Keratinocyte (primary cell): ENCODE measurements around the gene SLC17A9. TPM values are rescaled to one million over a fixed set of nuclear protein-coding genes. Genes with fewer than 3 reads are reported as not detected.

Source experiments
- DNase-seq: peaks from one replicate; pipeline ENCODE4 v3.0.0-alpha.2; 2011; ENCODE audit warnings: low read depth, missing footprints, low spot score
- FAIRE-seq: peaks from 2 replicates; lab custom pipeline; 2011; peaks lifted over from hg19 to GRCh38; lab: Jason Lieb, UNC
- H2AFZ ChIP-seq: 2 replicates; pipeline ENCODE4 v1.6.0; 2012; ENCODE audit warnings: low read length, control low read depth, inconsistent platforms; ENCODE audit not compliant: control insufficient read depth
- H3K27ac ChIP-seq: 2 replicates; pipeline ENCODE4 v1.5.1; 2011; ENCODE audit warnings: low read length; ENCODE audit not compliant: control insufficient read depth, insufficient read depth
- H3K27me3 ChIP-seq: 3 replicates; pipeline ENCODE4 v1.6.0; 2011; ENCODE audit warnings: low read length; ENCODE audit not compliant: control insufficient read depth, insufficient read depth; ENCODE audit errors: extremely low read depth
- H3K36me3 ChIP-seq, 2 experiments: 2 replicates in 1 of 2; 3 replicates in 1 of 2; pipeline ENCODE4 v1.5.1; 2011; ENCODE audit warnings: low read length in 2 of 2, mild to moderate bottlenecking in 1 of 2; ENCODE audit not compliant: control insufficient read depth in 2 of 2, insufficient read depth in 2 of 2; ENCODE audit errors: extremely low read depth in 1 of 2
- H3K4me1 ChIP-seq: 3 replicates; pipeline ENCODE4 v1.5.1; 2011; ENCODE audit warnings: low read length; ENCODE audit not compliant: control insufficient read depth, insufficient read depth; ENCODE audit errors: extremely low read depth
- H3K4me2 ChIP-seq: 3 replicates; pipeline ENCODE4 v1.6.0; 2011; ENCODE audit warnings: low read depth, low read length; ENCODE audit not compliant: control insufficient read depth, insufficient read depth; ENCODE audit errors: extremely low read depth
- H3K4me3 ChIP-seq, 3 experiments: fragments of 200-600 bp in 1 of 3; sonication (generic) in 1 of 3; 2 replicates in 2 of 3; 3 replicates in 1 of 3; pipeline ENCODE4 v1.5.1; 2011 to 2016; ENCODE audit warnings: low read length in 3 of 3, mild to moderate bottlenecking in 3 of 3, control low read depth in 2 of 3, inconsistent platforms in 1 of 3, low read depth in 1 of 3, mixed read lengths in 1 of 3, mixed run types in 1 of 3, moderate library complexity in 1 of 3; ENCODE audit not compliant: control insufficient read depth in 2 of 3, insufficient read depth in 2 of 3; ENCODE audit errors: extremely low read depth in 1 of 3
- H3K79me2 ChIP-seq: 2 replicates; pipeline ENCODE4 v1.6.0; 2012; ENCODE audit warnings: low read length; ENCODE audit not compliant: control insufficient read depth, insufficient read depth
- H3K9ac ChIP-seq: 3 replicates; pipeline ENCODE4 v1.6.0; 2011; ENCODE audit warnings: low read length; ENCODE audit not compliant: control insufficient read depth, insufficient read depth; ENCODE audit errors: extremely low read depth
- H3K9me1 ChIP-seq: 3 replicates; pipeline ENCODE4 v1.6.0; 2011; ENCODE audit warnings: low read length; ENCODE audit not compliant: control insufficient read depth, insufficient read depth; ENCODE audit errors: extremely low read depth
- H3K9me3 ChIP-seq: 2 replicates; pipeline ENCODE4 v1.5.1; 2012; ENCODE audit warnings: low read depth, low read length; ENCODE audit not compliant: control insufficient read depth
- H4K20me1 ChIP-seq: 3 replicates; pipeline ENCODE4 v1.6.0; 2011; ENCODE audit warnings: low read length; ENCODE audit not compliant: control insufficient read depth, insufficient read depth; ENCODE audit errors: extremely low read depth
- EZH2 ChIP-seq: IDR thresholded peaks from one replicate; pipeline ENCODE4 v1.6.1; 2012; ENCODE audit warnings: inconsistent platforms, mild to moderate bottlenecking, low read length, moderate library complexity
- dilution Hi-C: fragments of 300-500 bp; cut with MboI; formaldehyde crosslinking; loops from one replicate; pipeline ENCODE4 v1.7.0; 2020; ENCODE audit warnings: low sequenced_read_pairs; ENCODE audit not compliant: extremely low pct_ligation_motif_present
- polyA plus RNA-seq, 5 experiments: library from polyadenylated mRNA; depleted of rRNA in 3 of 5; stranded (reverse) in 3 of 5; stranded (forward) in 1 of 5; unstranded in 1 of 5; fragments of >200 nt; gene quantifications; 1 replicate in 1 of 5; 2 replicates in 3 of 5; 3 replicates in 1 of 5; pipeline versions ENCODE4 v1.2.1 to v1.2.3, GENCODE V29; 2011 to 2012; ENCODE audit warnings: missing spikeins in 2 of 5, low read depth in 1 of 5, low replicate concordance in 1 of 5
- TF ChIP-seq, protein P1 (sequence below), 3 experiments: IDR thresholded peaks in 1 of 3; conservative IDR thresholded peaks in 1 of 3; optimal IDR thresholded peaks in 1 of 3; 2 replicates in 2 of 3; 3 replicates in 1 of 3; pipeline versions ENCODE3 to v1.5.1; 2011; ENCODE audit warnings: low read length in 3 of 3, mild to moderate bottlenecking in 3 of 3, moderate library complexity in 2 of 3, control low read depth in 1 of 3, inconsistent platforms in 1 of 3; ENCODE audit not compliant: insufficient read depth in 2 of 3; ENCODE audit errors: extremely low read depth in 1 of 3

SLC17A9 gene
- polyA plus RNA-seq, 1 donor (not counting 4 experiments of a cell fraction or from before 2014, with no cell fraction given), result not detected

GRCh38 chr20:62986257-62986800, 33.8 kb downstream of the SLC17A9 start:
- no peak overlapping the region for H3K9ac ChIP-seq
- no peaks in the 10 kb centered on the region for H4K20me1 ChIP-seq
- no peaks in the 10 kb centered on the region for H3K79me2 ChIP-seq
- H2AFZ ChIP-seq, result no peak overlapping the region
- no peaks in the 10 kb centered on the region for H3K36me3 ChIP-seq
- TF ChIP-seq, protein P1, sequence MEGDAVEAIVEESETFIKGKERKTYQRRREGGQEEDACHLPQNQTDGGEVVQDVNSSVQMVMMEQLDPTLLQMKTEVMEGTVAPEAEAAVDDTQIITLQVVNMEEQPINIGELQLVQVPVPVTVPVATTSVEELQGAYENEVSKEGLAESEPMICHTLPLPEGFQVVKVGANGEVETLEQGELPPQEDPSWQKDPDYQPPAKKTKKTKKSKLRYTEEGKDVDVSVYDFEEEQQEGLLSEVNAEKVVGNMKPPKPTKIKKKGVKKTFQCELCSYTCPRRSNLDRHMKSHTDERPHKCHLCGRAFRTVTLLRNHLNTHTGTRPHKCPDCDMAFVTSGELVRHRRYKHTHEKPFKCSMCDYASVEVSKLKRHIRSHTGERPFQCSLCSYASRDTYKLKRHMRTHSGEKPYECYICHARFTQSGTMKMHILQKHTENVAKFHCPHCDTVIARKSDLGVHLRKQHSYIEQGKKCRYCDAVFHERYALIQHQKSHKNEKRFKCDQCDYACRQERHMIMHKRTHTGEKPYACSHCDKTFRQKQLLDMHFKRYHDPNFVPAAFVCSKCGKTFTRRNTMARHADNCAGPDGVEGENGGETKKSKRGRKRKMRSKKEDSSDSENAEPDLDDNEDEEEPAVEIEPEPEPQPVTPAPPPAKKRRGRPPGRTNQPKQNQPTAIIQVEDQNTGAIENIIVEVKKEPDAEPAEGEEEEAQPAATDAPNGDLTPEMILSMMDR (optimal IDR thresholded peaks at IDR 0.05 in 1 of 3, IDR thresholded peaks at IDR 0.05 in 1 of 3, conservative IDR thresholded peaks at IDR 0.05 in 1 of 3; ENCODE audit: extremely low read depth in 1 of 3, insufficient read depth in 2 of 3, low read length in 3 of 3), result no peak
- no peak for TF ChIP-seq EZH2
- peaks cover 40% of the 10 kb centered on the region for H3K27me3 ChIP-seq
- DNase-seq, result no peak
- no peak overlapping the region for H3K4me2 ChIP-seq
- H3K9me1 ChIP-seq, result no peaks in the 10 kb centered on the region
- no peak overlapping the region for H3K27ac ChIP-seq
- FAIRE-seq, result no peak
- dilution Hi-C loops, result no loop called here
- no peaks in the 10 kb centered on the region for H3K9me3 ChIP-seq
- no peak overlapping the region for H3K4me3 ChIP-seq
- H3K4me1 ChIP-seq, result no peaks in the 10 kb centered on the region

- dilution Hi-C loops, result no loop called here
- Histone ChIP-seq H2AFZ (no peak overlapping the region), H3K4me1 (no peaks in the 10 kb centered on the region), H4K20me1 (no peaks in the 10 kb centered on the region), H3K79me2 (no peaks in the 10 kb centered on the region), H3K9me1 (no peaks in the 10 kb centered on the region), H3K4me3 (no peak overlapping the region), H3K27ac (no peak overlapping the region), H3K9me3 (no peaks in the 10 kb centered on the region), H3K4me2 (no peak overlapping the region), H3K36me3 (no peaks in the 10 kb centered on the region), H3K9ac (no peak overlapping the region), H3K27me3 (peaks cover 34% of the 10 kb centered on the region)
- FAIRE-seq (no peak), DNase-seq (no peak)
- TF ChIP-seq, protein P1 (optimal IDR thresholded peaks at IDR 0.05 in 1 of 3, IDR thresholded peaks at IDR 0.05 in 1 of 3, conservative IDR thresholded peaks at IDR 0.05 in 1 of 3; ENCODE audit: extremely low read depth in 1 of 3, insufficient read depth in 2 of 3, low read length in 3 of 3), result no peak
- no peak for TF ChIP-seq EZH2
These were observed 34.6 kb downstream of the SLC17A9 start for GRCh38 chr20:62987114-62987513.
